SU-DHL-6 (cell line): ENCODE data around the gene ETNK2.

Source experiments
- H2AFZ ChIP-seq: fragments of 200-600 bp; sonication (generic); 2 replicates; pipeline ENCODE4 v1.6.1; 2014; ENCODE audit warnings: low read depth, mild to moderate bottlenecking, moderate library complexity, mixed read lengths, antibody characterized with exemption, low read length; ENCODE audit not compliant: severe bottlenecking
- H3F3A ChIP-seq: fragments of 200-600 bp; shearing (Covaris generic); 2 replicates; pipeline ENCODE4 v1.6.0; 2016; ENCODE audit warnings: antibody characterized with exemption, mild to moderate bottlenecking; ENCODE audit not compliant: insufficient read depth
- H3K27ac ChIP-seq: fragments of 200-600 bp; sonication (generic); 2 replicates; pipeline ENCODE4 v1.5.1; 2016; ENCODE audit warnings: low read depth, mild to moderate bottlenecking, low read length, moderate library complexity, mixed read lengths
- H3K27me3 ChIP-seq: fragments of 200-600 bp; sonication (generic), shearing (Covaris generic); 2 replicates; pipeline ENCODE4 v1.6.0; 2014; ENCODE audit warnings: mild to moderate bottlenecking, low read length
- H3K36me3 ChIP-seq: fragments of 200-600 bp; sonication (generic); 2 replicates; pipeline ENCODE4 v1.6.1; 2014; ENCODE audit warnings: mild to moderate bottlenecking, low read length, mixed read lengths
- H3K4me2 ChIP-seq: fragments of 300-600, 200-600 bp; shearing (Covaris generic), sonication (generic); 2 replicates; pipeline ENCODE4 v1.6.0; 2014; ENCODE audit warnings: low read length, low read depth, mild to moderate bottlenecking; ENCODE audit not compliant: poor library complexity, severe bottlenecking
- H3K4me3 ChIP-seq: fragments of 200-600 bp; sonication (generic); 2 replicates; pipeline ENCODE4 v1.5.1; 2014; ENCODE audit warnings: antibody characterized with exemption, low read length, mild to moderate bottlenecking, mixed read lengths; ENCODE audit not compliant: insufficient read depth, poor library complexity, severe bottlenecking
- H3K79me2 ChIP-seq: fragments of 200-600 bp; sonication (generic); 2 replicates; pipeline ENCODE4 v1.6.1; 2014; ENCODE audit warnings: mild to moderate bottlenecking, low read length, moderate library complexity; ENCODE audit not compliant: insufficient read depth
- H3K9ac ChIP-seq: fragments of 200-600 bp; sonication (generic); 2 replicates; pipeline ENCODE4 v1.7.0; 2014; ENCODE audit warnings: mild to moderate bottlenecking, low read length
- H3K9me2 ChIP-seq: fragments of 200-600 bp; sonication (generic); replicated peaks from 2 replicates; pipeline ENCODE4 v1.6.1; 2014; ENCODE audit warnings: low read length; ENCODE audit not compliant: insufficient read depth
- H3K9me3 ChIP-seq: fragments of 200-600 bp; sonication (generic); 2 replicates; pipeline ENCODE4 v1.6.1; 2014; ENCODE audit warnings: low read length, mixed read lengths; ENCODE audit not compliant: insufficient read depth
- H4K20me1 ChIP-seq: fragments of 200-600 bp; sonication (generic); 2 replicates; pipeline ENCODE4 v1.6.1; 2014; ENCODE audit warnings: low read depth, mild to moderate bottlenecking, antibody characterized with exemption, low read length, moderate library complexity, mixed read lengths
- EZH2phosphoT487 ChIP-seq: fragments of 200-600 bp; sonication (generic), shearing (Covaris generic); conservative IDR thresholded peaks from 2 replicates; pipeline ENCODE4 v1.6.1; 2018; ENCODE audit warnings: mild to moderate bottlenecking, antibody characterized with exemption, low read length, moderate library complexity, mixed read lengths
- TF ChIP-seq, protein P1 (sequence below): fragments of 200-600 bp; sonication (generic); IDR thresholded peaks from one replicate; pipeline ENCODE4 v1.5.1; 2017; ENCODE audit warnings: antibody characterized with exemption, mild to moderate bottlenecking, low read length, moderate library complexity; ENCODE audit not compliant: insufficient read depth, poor library complexity, severe bottlenecking

ETNK2 gene

DNA sequence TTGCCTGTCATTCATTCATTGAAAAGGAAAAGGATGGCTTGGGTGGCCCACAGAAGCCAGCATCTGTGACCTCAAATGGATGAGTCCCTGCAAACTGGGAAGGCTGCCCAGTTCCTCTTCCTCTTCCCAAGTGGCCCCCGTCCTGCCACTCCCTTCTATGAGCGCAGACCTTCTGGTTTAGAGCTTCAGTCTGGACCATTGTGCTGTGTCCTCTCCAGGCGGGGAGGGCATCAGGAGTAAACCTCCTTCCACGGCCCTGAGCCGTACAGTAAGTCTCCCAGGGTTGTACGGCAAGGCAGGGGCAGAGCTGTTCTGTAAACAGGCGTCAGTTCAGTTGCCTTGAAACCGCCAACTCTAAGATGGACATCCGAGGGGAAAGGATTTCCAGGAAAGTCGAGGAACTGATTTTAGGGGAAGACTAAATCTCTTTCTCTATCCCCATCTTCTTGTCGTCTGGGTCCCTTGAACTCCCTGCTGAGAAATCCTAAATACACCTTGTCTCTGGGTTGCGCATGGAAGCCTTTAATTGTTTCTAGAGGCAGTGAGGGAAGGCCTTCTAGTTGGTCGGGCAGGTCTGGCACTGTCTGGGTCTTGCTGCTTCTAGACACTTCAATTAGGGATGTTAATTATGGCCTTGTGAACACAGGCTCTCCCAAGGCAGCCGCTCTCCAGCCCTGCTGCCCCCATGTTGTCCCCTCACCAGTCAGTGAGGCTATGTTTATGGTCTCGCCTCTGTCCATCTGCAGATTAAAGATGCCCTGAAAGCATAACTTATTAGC, 56.8 kb downstream of the ETNK2 start:
- Histone ChIP-seq H3K4me2 (no peak overlapping the region), H3K4me3 (no peak overlapping the region), H3K79me2 (no peaks in the 10 kb centered on the region), H4K20me1 (no peaks in the 10 kb centered on the region), H2AFZ (no peak overlapping the region), H3K27me3 (no peaks in the 10 kb centered on the region; the same call in 1 of the 2 replicates), H3F3A (no peaks in the 10 kb centered on the region), H3K9me2 (no peaks in the 10 kb centered on the region), H3K9me3 (no peaks in the 10 kb centered on the region), H3K36me3 (no peaks in the 10 kb centered on the region), H3K9ac (no peak overlapping the region), H3K27ac (no peak overlapping the region)
- TF ChIP-seq, protein P1, sequence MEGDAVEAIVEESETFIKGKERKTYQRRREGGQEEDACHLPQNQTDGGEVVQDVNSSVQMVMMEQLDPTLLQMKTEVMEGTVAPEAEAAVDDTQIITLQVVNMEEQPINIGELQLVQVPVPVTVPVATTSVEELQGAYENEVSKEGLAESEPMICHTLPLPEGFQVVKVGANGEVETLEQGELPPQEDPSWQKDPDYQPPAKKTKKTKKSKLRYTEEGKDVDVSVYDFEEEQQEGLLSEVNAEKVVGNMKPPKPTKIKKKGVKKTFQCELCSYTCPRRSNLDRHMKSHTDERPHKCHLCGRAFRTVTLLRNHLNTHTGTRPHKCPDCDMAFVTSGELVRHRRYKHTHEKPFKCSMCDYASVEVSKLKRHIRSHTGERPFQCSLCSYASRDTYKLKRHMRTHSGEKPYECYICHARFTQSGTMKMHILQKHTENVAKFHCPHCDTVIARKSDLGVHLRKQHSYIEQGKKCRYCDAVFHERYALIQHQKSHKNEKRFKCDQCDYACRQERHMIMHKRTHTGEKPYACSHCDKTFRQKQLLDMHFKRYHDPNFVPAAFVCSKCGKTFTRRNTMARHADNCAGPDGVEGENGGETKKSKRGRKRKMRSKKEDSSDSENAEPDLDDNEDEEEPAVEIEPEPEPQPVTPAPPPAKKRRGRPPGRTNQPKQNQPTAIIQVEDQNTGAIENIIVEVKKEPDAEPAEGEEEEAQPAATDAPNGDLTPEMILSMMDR, result no peak
- no peak for TF ChIP-seq EZH2phosphoT487

DNA sequence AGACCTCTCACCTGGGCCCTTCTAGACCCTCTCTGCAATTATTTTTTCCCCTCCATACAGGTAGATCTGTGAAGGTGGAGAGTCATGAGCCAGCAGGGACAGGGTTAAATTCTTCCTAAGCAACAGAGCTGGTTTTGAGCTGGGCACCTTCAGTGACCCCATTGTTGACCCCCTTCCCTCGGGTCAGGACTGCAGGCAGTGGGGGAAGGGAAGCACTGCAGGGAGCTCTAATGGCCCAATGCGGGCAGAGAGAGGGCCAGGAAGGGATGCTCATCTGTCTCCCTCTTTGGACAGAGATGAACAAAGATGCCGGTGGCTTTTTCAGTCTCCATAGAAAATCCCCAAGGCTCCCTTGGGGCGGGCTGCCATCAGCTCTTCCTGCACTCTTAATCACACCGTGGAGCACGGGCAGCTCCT, 57.5 kb downstream of the ETNK2 start:
- Histone ChIP-seq H3K27me3 (no peaks in the 10 kb centered on the region; the same call in 1 of the 2 replicates), H3F3A (no peaks in the 10 kb centered on the region), H2AFZ (no peak overlapping the region), H3K4me3 (no peak overlapping the region), H4K20me1 (no peaks in the 10 kb centered on the region), H3K36me3 (no peaks in the 10 kb centered on the region), H3K27ac (no peak overlapping the region), H3K9me2 (no peaks in the 10 kb centered on the region), H3K4me2 (no peak overlapping the region), H3K9me3 (no peaks in the 10 kb centered on the region), H3K9ac (no peak overlapping the region), H3K79me2 (no peaks in the 10 kb centered on the region)
- TF ChIP-seq EZH2phosphoT487, result no peak
- TF ChIP-seq, protein P1, result no peak

DNA sequence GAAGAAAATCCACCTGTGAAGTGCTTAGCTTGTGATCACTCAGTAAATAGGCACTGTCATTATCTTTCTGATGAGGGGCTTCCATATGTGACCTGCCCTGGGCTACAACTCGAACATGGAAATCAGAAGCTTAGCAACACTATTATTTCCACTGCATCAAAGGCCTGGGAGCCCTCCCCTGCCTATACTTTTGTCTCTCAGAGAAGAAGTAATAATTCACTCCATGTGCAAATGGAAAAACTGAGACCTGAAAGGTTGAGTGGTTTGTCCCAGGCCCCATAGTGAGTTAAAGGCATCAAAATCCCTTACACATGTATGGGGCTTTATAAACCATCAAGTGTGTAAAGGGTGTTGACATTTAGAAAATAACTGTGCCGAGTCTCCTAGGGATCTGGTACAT, 58.1 kb downstream of the ETNK2 start:
- TF ChIP-seq EZH2phosphoT487, result no peak
- TF ChIP-seq, protein P1, result no peak
- no peaks in the 10 kb centered on the region for H3K79me2 ChIP-seq
- H3K4me3 ChIP-seq, result no peak overlapping the region
- no peak overlapping the region for H2AFZ ChIP-seq
- no peak overlapping the region for H3K4me2 ChIP-seq
- no peaks in the 10 kb centered on the region for H3K9me2 ChIP-seq
- H3K36me3 ChIP-seq, result no peaks in the 10 kb centered on the region
- no peaks in the 10 kb centered on the region for H3F3A ChIP-seq
- H3K27ac ChIP-seq, result no peak overlapping the region
- H3K9ac ChIP-seq, result no peak overlapping the region
- no peaks in the 10 kb centered on the region; the same call in 1 of the 2 replicates for H3K27me3 ChIP-seq
- no peaks in the 10 kb centered on the region for H3K9me3 ChIP-seq
- H4K20me1 ChIP-seq, result no peaks in the 10 kb centered on the region
